ENCODE measurements around the gene HDDC3. TPM values are rescaled to one million over a fixed set of nuclear protein-coding genes. Genes with fewer than 3 reads are reported as not detected.

The HDDC3 gene
- total and polyA plus RNA-seq, 2 donors, result 18.7 to 25.4 TPM

- H3K4me3 ChIP-seq (ENCODE audit: low read length in 2 of 2), result no peak overlapping the region
- peaks cover 0 to 16% of the 10 kb centered on the region in 2 donors for H3K4me1 ChIP-seq (ENCODE audit: control insufficient read depth in 2 of 2, insufficient read depth in 2 of 2, low read length in 2 of 2)
- H3K27me3 ChIP-seq (ENCODE audit: control insufficient read depth in 2 of 2, insufficient read depth in 1 of 2, low read length in 1 of 2), result no peaks in the 10 kb centered on the region
- DNase-seq (ENCODE audit: low read depth in 6 of 9, low spot score in 9 of 9), result no peak
- H3K36me3 ChIP-seq (ENCODE audit: control insufficient read depth in 2 of 2, insufficient read depth in 2 of 2, low read length in 1 of 2), result no peaks in the 10 kb centered on the region
- WGBS, result 97% methylated on average over 11 of the region's 11 CpGs
- peaks cover 0 to 4% of the 10 kb centered on the region in 2 donors for H3K9me3 ChIP-seq (ENCODE audit: control insufficient read depth in 2 of 2, insufficient read depth in 1 of 2, low read length in 1 of 2)
- H3K27ac ChIP-seq (ENCODE audit: low read depth in 1 of 2, low read length in 1 of 2), result no peak overlapping the region
These were observed 40.3 kb downstream of the HDDC3 start for GRCh38 chr15:90892023-90892422.

- Histone ChIP-seq H3K27ac (ENCODE audit: low read depth in 1 of 2, low read length in 1 of 2) (no peak overlapping the region), H3K36me3 (ENCODE audit: control insufficient read depth in 2 of 2, insufficient read depth in 2 of 2, low read length in 1 of 2) (no peaks in the 10 kb centered on the region), H3K4me1 (ENCODE audit: control insufficient read depth in 2 of 2, insufficient read depth in 2 of 2, low read length in 2 of 2) (peaks cover 0 to 16% of the 10 kb centered on the region in 2 donors), H3K9me3 (ENCODE audit: control insufficient read depth in 2 of 2, insufficient read depth in 1 of 2, low read length in 1 of 2) (peaks cover 0 to 4% of the 10 kb centered on the region in 2 donors), H3K4me3 (ENCODE audit: low read length in 2 of 2) (no peak overlapping the region), H3K27me3 (ENCODE audit: control insufficient read depth in 2 of 2, insufficient read depth in 1 of 2, low read length in 1 of 2) (no peaks in the 10 kb centered on the region)
- WGBS, result 98% methylated on average over 8 of the region's 8 CpGs
- no peak for DNase-seq (ENCODE audit: low read depth in 6 of 9, low spot score in 9 of 9)
These were observed 40.9 kb downstream of the HDDC3 start for GRCh38 chr15:90891346-90891949.

GRCh38 chr15:90890839-90891238, 41.5 kb downstream of the HDDC3 start:
- no peaks in the 10 kb centered on the region for H3K36me3 ChIP-seq (ENCODE audit: control insufficient read depth in 2 of 2, insufficient read depth in 2 of 2, low read length in 1 of 2)

GRCh38 chr15:90889736-90890456, 42.5 kb downstream of the HDDC3 start:
- no peak for DNase-seq (ENCODE audit: low read depth in 6 of 9, low spot score in 9 of 9)
- Histone ChIP-seq H3K4me1 (ENCODE audit: control insufficient read depth in 2 of 2, insufficient read depth in 2 of 2, low read length in 2 of 2) (peaks cover 0 to 27% of the 10 kb centered on the region in 2 donors), H3K27me3 (ENCODE audit: control insufficient read depth in 2 of 2, insufficient read depth in 1 of 2, low read length in 1 of 2) (peaks cover 4 to 10% of the 10 kb centered on the region in 2 donors), H3K4me3 (ENCODE audit: low read length in 2 of 2) (no peak overlapping the region), H3K36me3 (ENCODE audit: control insufficient read depth in 2 of 2, insufficient read depth in 2 of 2, low read length in 1 of 2) (no peaks in the 10 kb centered on the region), H3K27ac (ENCODE audit: low read depth in 1 of 2, low read length in 1 of 2) (no peak overlapping the region), H3K9me3 (ENCODE audit: control insufficient read depth in 2 of 2, insufficient read depth in 1 of 2, low read length in 1 of 2) (peaks cover 0 to 10% of the 10 kb centered on the region in 2 donors)
- 86% methylated on average over 31 of the region's 31 CpGs for WGBS

More at GRCh38 chr15:90890839-90891238, 41.5 kb downstream of the HDDC3 start:
- Histone ChIP-seq H3K4me3 (ENCODE audit: low read length in 2 of 2) (no peak overlapping the region), H3K27me3 (ENCODE audit: control insufficient read depth in 2 of 2, insufficient read depth in 1 of 2, low read length in 1 of 2) (peaks cover 0 to 1% of the 10 kb centered on the region in 2 donors), H3K27ac (ENCODE audit: low read depth in 1 of 2, low read length in 1 of 2) (no peak overlapping the region), H3K4me1 (ENCODE audit: control insufficient read depth in 2 of 2, insufficient read depth in 2 of 2, low read length in 2 of 2) (peaks cover 0 to 18% of the 10 kb centered on the region in 2 donors), H3K9me3 (ENCODE audit: control insufficient read depth in 2 of 2, insufficient read depth in 1 of 2, low read length in 1 of 2) (peaks cover 0 to 4% of the 10 kb centered on the region in 2 donors)
- no peak for DNase-seq (ENCODE audit: low read depth in 6 of 9, low spot score in 9 of 9)
- WGBS, result 99% methylated on average over 12 of the region's 12 CpGs

GRCh38 chr15:90889313-90889730, 43.0 kb downstream of the HDDC3 start:
- Histone ChIP-seq H3K27ac (ENCODE audit: low read depth in 1 of 2, low read length in 1 of 2) (no peak overlapping the region), H3K4me3 (ENCODE audit: low read length in 2 of 2) (no peak overlapping the region), H3K27me3 (ENCODE audit: control insufficient read depth in 2 of 2, insufficient read depth in 1 of 2, low read length in 1 of 2) (peaks cover 7 to 16% of the 10 kb centered on the region in 2 donors), H3K4me1 (ENCODE audit: control insufficient read depth in 2 of 2, insufficient read depth in 2 of 2, low read length in 2 of 2) (peaks cover 0 to 29% of the 10 kb centered on the region in 2 donors), H3K9me3 (ENCODE audit: control insufficient read depth in 2 of 2, insufficient read depth in 1 of 2, low read length in 1 of 2) (peaks cover 0 to 10% of the 10 kb centered on the region in 2 donors), H3K36me3 (ENCODE audit: control insufficient read depth in 2 of 2, insufficient read depth in 2 of 2, low read length in 1 of 2) (no peaks in the 10 kb centered on the region)
- peak in 3 of 9 donors; percentile 37 to 69 (median 40) for DNase-seq (ENCODE audit: low read depth in 6 of 9, low spot score in 9 of 9)
- WGBS, result 54% methylated on average over 18 of the region's 18 CpGs

- no peak for DNase-seq (ENCODE audit: low read depth in 6 of 9, low spot score in 9 of 9)
- peaks cover 0 to 38% of the 10 kb centered on the region in 2 donors for H3K4me1 ChIP-seq (ENCODE audit: control insufficient read depth in 2 of 2, insufficient read depth in 2 of 2, low read length in 2 of 2)
These were observed 45.3 kb downstream of the HDDC3 start for GRCh38 chr15:90887037-90887481.

GRCh38 chr15:90886291-90886614, 46.1 kb downstream of the HDDC3 start:
- DNase-seq (ENCODE audit: low read depth in 6 of 9, low spot score in 9 of 9), result no peak
- Histone ChIP-seq H3K27ac (ENCODE audit: low read depth in 1 of 2, low read length in 1 of 2) (no peak overlapping the region), H3K4me3 (ENCODE audit: low read length in 2 of 2) (no peak overlapping the region), H3K9me3 (ENCODE audit: control insufficient read depth in 2 of 2, insufficient read depth in 1 of 2, low read length in 1 of 2) (peaks cover 0 to 6% of the 10 kb centered on the region in 2 donors), H3K4me1 (ENCODE audit: control insufficient read depth in 2 of 2, insufficient read depth in 2 of 2, low read length in 2 of 2) (peaks cover 0 to 38% of the 10 kb centered on the region in 2 donors), H3K36me3 (ENCODE audit: control insufficient read depth in 2 of 2, insufficient read depth in 2 of 2, low read length in 1 of 2) (peaks cover 7 to 11% of the 10 kb centered on the region in 2 donors), H3K27me3 (ENCODE audit: control insufficient read depth in 2 of 2, insufficient read depth in 1 of 2, low read length in 1 of 2) (peaks cover 7 to 29% of the 10 kb centered on the region in 2 donors)
- 66% methylated on average over 5 of the region's 5 CpGs for WGBS

More at GRCh38 chr15:90887037-90887481, 45.3 kb downstream of the HDDC3 start:
- Histone ChIP-seq H3K27ac (ENCODE audit: low read depth in 1 of 2, low read length in 1 of 2) (no peak overlapping the region), H3K4me3 (ENCODE audit: low read length in 2 of 2) (no peak overlapping the region), H3K27me3 (ENCODE audit: control insufficient read depth in 2 of 2, insufficient read depth in 1 of 2, low read length in 1 of 2) (peaks cover 7 to 29% of the 10 kb centered on the region in 2 donors), H3K9me3 (ENCODE audit: control insufficient read depth in 2 of 2, insufficient read depth in 1 of 2, low read length in 1 of 2) (peaks cover 0 to 6% of the 10 kb centered on the region in 2 donors), H3K36me3 (ENCODE audit: control insufficient read depth in 2 of 2, insufficient read depth in 2 of 2, low read length in 1 of 2) (peaks cover 0 to 3% of the 10 kb centered on the region in 2 donors)
- WGBS, result 94% methylated on average over 13 of the region's 13 CpGs

- H3K36me3 ChIP-seq (ENCODE audit: control insufficient read depth in 2 of 2, insufficient read depth in 2 of 2, low read length in 1 of 2), result peaks cover 13 to 16% of the 10 kb centered on the region in 2 donors
- H3K27me3 ChIP-seq (ENCODE audit: control insufficient read depth in 2 of 2, insufficient read depth in 1 of 2, low read length in 1 of 2), result peaks cover 7 to 29% of the 10 kb centered on the region in 2 donors
- H3K27ac ChIP-seq (ENCODE audit: low read depth in 1 of 2, low read length in 1 of 2), result no peak overlapping the region
- H3K4me3 ChIP-seq (ENCODE audit: low read length in 2 of 2), result peak overlapping the region in 1 of 2 donors; percentile 24
- 38% methylated on average over 23 of the region's 23 CpGs for WGBS
- peaks cover 0 to 38% of the 10 kb centered on the region in 2 donors for H3K4me1 ChIP-seq (ENCODE audit: control insufficient read depth in 2 of 2, insufficient read depth in 2 of 2, low read length in 2 of 2)
- peaks cover 0 to 6% of the 10 kb centered on the region in 2 donors for H3K9me3 ChIP-seq (ENCODE audit: control insufficient read depth in 2 of 2, insufficient read depth in 1 of 2, low read length in 1 of 2)
- peak in 7 of 9 donors; percentile 44 to 81 (median 63) for DNase-seq (ENCODE audit: low read depth in 6 of 9, low spot score in 9 of 9)
These were observed 46.7 kb downstream of the HDDC3 start for GRCh38 chr15:90885432-90886290.
